ENCODE measurements around the gene MIER2.
A peak's percentile ranks its signal among the peaks of the same experiment; 100 is the strongest.

Gene MIER2

GRCh38 chr19:307793-308420 is 36.7 kb downstream of the MIER2 start:
- no peak overlapping the region for H3K27ac ChIP-seq
- TF ChIP-seq ZFX (IDR thresholded peaks at IDR 0.05; ENCODE audit: borderline replicate concordance): no peak

DNA sequence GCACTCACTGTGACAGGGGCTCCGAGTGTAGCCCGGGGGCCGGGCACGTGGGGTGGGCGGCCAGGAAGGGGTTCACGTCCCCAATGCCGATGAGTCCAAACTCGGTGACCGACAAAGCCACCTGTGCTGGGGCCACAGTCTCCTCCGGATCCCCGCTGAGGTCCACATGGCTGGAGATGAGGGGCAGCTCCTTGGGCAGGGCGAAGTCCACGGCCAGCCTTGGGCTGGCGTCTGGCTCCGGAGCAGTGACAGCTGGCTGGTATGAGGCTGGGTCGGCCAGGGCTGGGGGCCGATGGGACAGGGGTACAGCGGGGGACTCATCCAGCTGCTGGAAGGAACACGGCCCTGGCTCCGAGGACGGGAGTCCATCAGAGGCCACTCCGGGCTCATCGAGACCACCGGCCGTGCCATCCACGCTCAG is 37.5 kb downstream of the MIER2 start:
- TF ChIP-seq CTCF (IDR thresholded peaks at IDR 0.05): no peak
- no peak for TF ChIP-seq ZFX (IDR thresholded peaks at IDR 0.05; ENCODE audit: borderline replicate concordance)
- no peak overlapping the region for H3K27ac ChIP-seq

DNA sequence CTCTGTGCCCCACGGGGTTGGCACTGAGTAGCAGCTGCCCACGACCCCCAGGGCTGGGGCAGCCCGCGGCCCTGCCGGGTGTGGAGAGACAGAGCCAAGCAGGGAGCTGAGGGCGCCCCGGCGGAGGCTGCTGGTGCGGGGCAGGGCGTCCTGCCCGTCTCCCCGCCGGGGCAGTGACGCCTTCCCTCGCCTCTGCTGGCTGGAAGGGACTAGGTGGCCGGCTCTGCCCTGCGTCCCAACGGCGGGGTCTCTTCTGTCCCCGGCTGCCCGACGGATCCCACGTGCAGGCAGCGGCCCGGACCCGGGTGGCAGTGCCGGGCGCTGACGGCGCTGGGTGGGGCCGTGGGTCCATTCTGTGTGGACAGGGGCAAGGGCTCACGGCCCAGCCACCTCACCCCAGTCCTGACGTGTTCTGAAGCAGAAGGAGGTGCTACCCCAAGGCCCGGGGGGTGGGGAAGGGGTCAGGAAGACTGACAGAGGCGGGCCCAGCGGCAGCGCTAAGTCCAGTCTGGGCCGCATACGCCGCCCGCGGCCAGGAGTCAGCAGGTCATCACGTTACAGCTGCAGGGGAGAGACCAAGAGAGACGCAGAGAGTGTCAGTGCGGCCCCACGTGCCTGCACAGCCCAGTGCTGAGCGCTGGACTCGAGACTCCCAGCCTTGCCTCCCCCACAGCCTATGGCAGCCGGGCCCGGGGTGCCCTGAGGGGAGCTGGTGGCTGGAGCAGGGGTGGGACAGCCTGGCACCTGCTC is 38.3 kb downstream of the MIER2 start:
- H3K27ac ChIP-seq: no peak overlapping the region
- TF ChIP-seq ZFX (IDR thresholded peaks at IDR 0.05; ENCODE audit: borderline replicate concordance) (no peak), CTCF (IDR thresholded peaks at IDR 0.05) (no peak)

DNA sequence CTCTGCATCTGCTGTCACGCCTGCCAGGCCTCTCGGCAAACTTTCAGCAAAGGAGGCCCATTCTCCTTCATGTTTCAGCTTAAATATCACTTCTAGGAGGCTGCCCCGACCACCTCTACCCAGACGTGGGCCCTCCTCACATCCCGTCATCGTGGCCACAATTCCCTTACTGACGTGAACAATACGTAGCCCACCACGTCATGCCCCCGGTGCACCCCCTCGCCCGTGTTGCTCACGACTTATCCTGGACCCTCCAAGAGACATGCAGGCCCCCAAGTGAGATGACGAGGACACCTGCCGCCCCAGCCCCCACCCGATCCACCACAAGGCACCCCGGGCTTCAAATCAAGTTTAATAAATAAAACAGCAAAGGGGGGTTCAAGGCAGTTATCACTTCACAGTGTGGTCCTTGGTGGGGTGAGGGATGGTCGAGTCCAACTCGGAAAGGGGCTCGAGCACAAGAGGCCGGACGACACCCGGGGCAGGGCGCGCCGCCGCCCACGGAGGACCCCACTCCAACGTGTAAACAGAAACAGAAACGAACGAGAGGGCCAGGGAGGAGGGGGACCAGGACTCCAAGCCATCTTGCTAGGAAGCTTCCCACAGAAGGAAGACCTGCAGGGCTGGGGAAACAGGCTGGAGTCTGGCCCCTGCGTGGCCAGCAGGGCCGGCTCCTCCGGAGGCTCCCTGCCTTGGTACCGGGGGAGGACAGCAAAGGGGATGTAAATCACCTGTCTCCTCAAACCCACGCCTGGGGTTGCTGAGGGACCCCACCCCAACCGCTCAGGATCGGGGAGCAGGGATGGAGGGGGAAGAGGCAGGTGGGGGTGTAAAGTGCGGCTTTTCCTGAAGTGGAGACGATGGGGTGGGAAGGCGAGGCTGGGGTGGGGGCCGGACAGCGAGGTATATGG is 39.1 kb downstream of the MIER2 start:
- TF ChIP-seq CTCF (IDR thresholded peaks at IDR 0.05) (no peak), ZFX (IDR thresholded peaks at IDR 0.05; ENCODE audit: borderline replicate concordance) (no peak)
- H3K27ac ChIP-seq: no peak overlapping the region

DNA sequence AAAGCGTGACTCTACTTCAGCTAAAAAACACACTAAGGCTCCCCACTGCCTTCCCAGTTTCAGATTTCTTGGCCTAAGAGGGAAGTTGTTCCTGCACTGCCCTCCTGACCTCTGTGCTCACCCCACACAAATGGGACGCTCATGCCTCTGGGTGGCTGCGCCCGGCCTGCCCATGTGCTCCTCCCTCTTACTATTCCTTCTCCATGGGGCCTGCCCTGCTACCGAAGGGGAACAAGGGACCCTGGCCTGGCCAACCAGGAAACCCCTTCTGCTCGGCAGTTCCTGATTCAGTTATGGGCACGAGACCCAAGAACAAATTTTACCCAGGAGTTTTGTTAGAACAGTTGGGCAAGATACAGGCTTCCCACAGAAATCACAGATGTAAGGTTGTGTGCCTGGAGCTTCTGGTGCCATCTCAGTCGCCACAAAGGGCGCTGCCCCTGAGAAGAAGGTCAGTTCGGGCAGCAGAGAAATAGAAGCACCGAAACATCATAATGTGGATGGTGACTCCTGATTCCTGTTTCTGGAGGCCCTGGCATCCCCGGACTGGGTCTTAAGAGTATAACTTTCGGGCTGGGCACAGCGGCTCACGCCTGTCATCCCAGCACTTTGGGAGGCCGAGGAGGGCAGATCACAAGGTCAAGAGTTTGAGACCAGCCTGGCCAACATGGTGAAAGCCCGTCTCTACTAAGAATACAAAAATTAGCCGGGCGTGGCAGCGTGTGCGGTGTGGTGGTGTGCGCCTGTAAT is 47.9 kb downstream of the MIER2 start:
- no peak overlapping the region for H3K27ac ChIP-seq
- no peak for TF ChIP-seq CTCF (IDR thresholded peaks at IDR 0.05)
- TF ChIP-seq ZFX (IDR thresholded peaks at IDR 0.05; ENCODE audit: borderline replicate concordance): no peak

DNA sequence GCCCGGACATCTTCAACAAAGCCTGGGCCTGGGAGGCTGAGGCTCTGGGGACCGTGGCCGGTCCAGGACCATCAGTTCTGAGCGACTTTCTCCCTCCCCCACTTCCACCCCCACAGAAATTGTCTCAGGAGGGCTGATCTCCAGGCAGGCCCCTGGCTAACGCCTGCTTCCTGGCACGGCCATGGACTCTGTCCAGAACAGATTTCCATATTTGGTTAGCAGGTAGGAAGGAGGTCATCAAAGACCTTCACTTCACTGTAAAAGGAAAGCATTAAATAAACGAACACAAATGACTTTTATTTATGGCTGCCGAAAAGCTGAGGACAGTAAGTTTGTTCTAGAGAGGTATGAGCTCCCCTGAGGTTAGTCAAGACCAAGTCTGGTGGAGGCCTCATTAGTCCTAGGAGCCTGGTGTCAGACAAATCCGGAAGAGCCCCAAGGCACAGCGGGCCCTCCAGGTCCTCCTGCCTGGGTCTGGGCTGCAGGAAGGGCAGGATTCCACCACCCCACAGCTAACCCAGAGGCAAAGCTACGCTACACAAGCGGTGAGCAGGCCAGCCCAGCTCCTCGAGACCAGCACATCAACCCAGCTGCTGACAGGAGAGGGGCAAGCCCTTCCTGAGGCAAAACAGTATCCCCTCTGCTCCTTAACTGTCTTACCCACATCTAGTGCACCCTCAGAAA is 48.8 kb downstream of the MIER2 start:
- H3K27ac ChIP-seq: peak overlapping the region; percentile 22
- TF ChIP-seq ZFX (IDR thresholded peaks at IDR 0.05; ENCODE audit: borderline replicate concordance) (no peak), CTCF (IDR thresholded peaks at IDR 0.05) (no peak)

All from 22Rv1 (cell line).